SK-N-SH (cell line): ENCODE results near the gene NFIA. TPM values are rescaled to one million over a fixed set of nuclear protein-coding genes. Genes with fewer than 3 reads are reported as not detected.

Experiments used
- CTCF ChIA-PET: fragments of 300-600, 350-600 bp; formaldehyde crosslinking; extraction: SDS; loops from one replicate; lab custom pipeline; 2021; lab: Yijun Ruan, JAX
- POLR2A ChIA-PET: fragments of 350-600 bp; sonication (Branson Sonifier 250); formaldehyde crosslinking; extraction: SDS; loops from one replicate; lab custom pipeline; 2020; ENCODE audit warnings: antibody characterized with exemption, inconsistent platforms; lab: Yijun Ruan, JAX
- DNase-seq: peaks from one replicate; pipeline ENCODE4 v3.0.0; 2012
- H2AFZ ChIP-seq: fragments of 200-600 bp; sonication (generic); 2 replicates; pipeline ENCODE4 v1.8.1; 2016; ENCODE audit warnings: antibody characterized with exemption, mild to moderate bottlenecking, low read depth
- H3F3A ChIP-seq: fragments of 200-600 bp; sonication (generic); replicated peaks from 2 replicates; pipeline ENCODE3; 2016; ENCODE audit warnings: antibody characterized with exemption, mild to moderate bottlenecking; ENCODE audit not compliant: insufficient read depth
- H3K27ac ChIP-seq, 2 experiments: fragments of 200-500 bp in 1 of 2; fragments of 200-600 bp in 1 of 2; sonication (Bioruptor generic) in 1 of 2; sonication (generic), shearing (Covaris generic) in 1 of 2; 2 replicates each; pipeline versions ENCODE4 v1.5.1 to v1.6.1; 2014 to 2016; ENCODE audit warnings: low read depth in 2 of 2, inconsistent platforms in 1 of 2, low read length in 1 of 2, mild to moderate bottlenecking in 1 of 2, mixed read lengths in 1 of 2
- H3K27me3 ChIP-seq: fragments of 200-600 bp; sonication (generic), shearing (Covaris generic); 2 replicates; pipeline ENCODE4 v1.6.1; 2016; ENCODE audit warnings: mixed run types; ENCODE audit not compliant: insufficient read depth
- H3K36me3 ChIP-seq, 2 experiments: fragments of 200-500 bp in 1 of 2; fragments of 200-600 bp in 1 of 2; sonication (Bioruptor generic) in 1 of 2; sonication (generic) in 1 of 2; replicated peaks in 1 of 2; 2 replicates each; pipeline versions ENCODE3 to v1.5.1; 2014 to 2016; ENCODE audit warnings: low read length in 1 of 2, mild to moderate bottlenecking in 1 of 2; ENCODE audit not compliant: insufficient read depth in 2 of 2, control insufficient read depth in 1 of 2
- H3K4me1 ChIP-seq, 2 experiments: fragments of 200-500 bp in 1 of 2; fragments of 200-600 bp in 1 of 2; sonication (Bioruptor generic) in 1 of 2; sonication (generic), shearing (Covaris generic) in 1 of 2; 2 replicates each; pipeline versions ENCODE4 v1.5.1 to v1.6.1; 2014 to 2016; ENCODE audit warnings: low read depth in 1 of 2, low read length in 1 of 2, mixed run types in 1 of 2; ENCODE audit not compliant: insufficient read depth in 2 of 2, control insufficient read depth in 1 of 2
- H3K4me2 ChIP-seq: fragments of 200-600 bp; sonication (generic), shearing (Covaris generic); 2 replicates; pipeline ENCODE4 v1.6.1; 2017; ENCODE audit warnings: mixed run types
- H3K4me3 ChIP-seq, 2 experiments: fragments of 200-500 bp in 1 of 2; fragments of 200-600 bp in 1 of 2; sonication (Bioruptor generic) in 1 of 2; sonication (generic), shearing (Covaris generic) in 1 of 2; 2 replicates each; pipeline versions ENCODE4 v1.5.1 to v1.8.1; 2014 to 2016; ENCODE audit warnings: low read depth in 2 of 2, inconsistent platforms in 1 of 2, low read length in 1 of 2, mild to moderate bottlenecking in 1 of 2, mixed read lengths in 1 of 2, moderate library complexity in 1 of 2
- H3K79me2 ChIP-seq: fragments of 200-600 bp; sonication (generic); 2 replicates; pipeline ENCODE4 v1.8.1; 2017; ENCODE audit warnings: mild to moderate bottlenecking; ENCODE audit not compliant: insufficient read depth
- H3K9ac ChIP-seq: fragments of 200-600 bp; sonication (generic); 2 replicates; pipeline ENCODE4 v1.6.1; 2017; ENCODE audit warnings: mixed run types
- H3K9me2 ChIP-seq: fragments of 200-600 bp; sonication (generic); 2 replicates; pipeline ENCODE4 v1.6.1; 2017; ENCODE audit warnings: mixed run types
- H3K9me3 ChIP-seq: fragments of 200-600 bp; sonication (generic); 2 replicates; pipeline ENCODE4 v1.6.1; 2017; ENCODE audit warnings: mixed run types, mild to moderate bottlenecking, moderate library complexity
- H4K20me1 ChIP-seq: fragments of 200-600 bp; sonication (generic); 2 replicates; pipeline ENCODE4 v1.6.1; 2017; ENCODE audit warnings: mild to moderate bottlenecking, mixed run types; ENCODE audit not compliant: insufficient read depth
- CHD2 ChIP-seq: fragments of 150-350 bp; IDR thresholded peaks from 2 replicates; pipeline ENCODE4 v1.6.1; 2018; ENCODE audit warnings: low read length; ENCODE audit not compliant: partially characterized antibody
- EZH2phosphoT487 ChIP-seq: fragments of 200-600 bp; sonication (generic); IDR thresholded peaks from 2 replicates; pipeline ENCODE4 v1.6.1; 2017; ENCODE audit warnings: low read depth, mixed run types, mild to moderate bottlenecking, antibody characterized with exemption, moderate library complexity, borderline replicate concordance
- MAX ChIP-seq: IDR thresholded peaks from 2 replicates; pipeline ENCODE4 v1.4.0; 2012; ENCODE audit warnings: low read depth
- MEF2A ChIP-seq: IDR thresholded peaks from 2 replicates; pipeline ENCODE4 v1.4.0; 2012; ENCODE audit warnings: low read depth, borderline replicate concordance
- TCF12 ChIP-seq: IDR thresholded peaks from 2 replicates; pipeline ENCODE4 v1.4.0; 2012
- USF1 ChIP-seq: IDR thresholded peaks from 2 replicates; pipeline ENCODE4 v1.4.0; 2012; ENCODE audit warnings: low read depth, borderline replicate concordance
- USF2 ChIP-seq: fragments of 150-350 bp; IDR thresholded peaks from 2 replicates; pipeline ENCODE4 v1.6.1; 2017; ENCODE audit warnings: antibody characterized with exemption, low read length, low read depth, borderline replicate concordance
- ZBTB33 ChIP-seq: IDR thresholded peaks from 2 replicates; pipeline ENCODE4 v1.4.0; 2012; ENCODE audit warnings: low read depth, borderline replicate concordance
- WGBS: methylation state at CpG from one replicate; pipeline ENCODE4 v1.1.6; 2017; ENCODE audit warnings: low lambda C conversion rate; 5-methylcytosine and 5-hydroxymethylcytosine counted together
- polyA plus RNA-seq, 3 experiments: library from polyadenylated mRNA; depleted of rRNA; stranded (reverse); fragments of >200 nt; gene quantifications; 2 replicates each; pipeline ENCODE4 v1.2.3, GENCODE V29; 2012

Gene NFIA
- polyA plus RNA-seq, 1 of the 3 experiments (the other 2 are of a cell fraction), result 3.3 TPM

GRCh38 chr1:61400997-61401396, 318.6 kb downstream of the NFIA start (continued):
- no peak for TF ChIP-seq USF2
- no peak for TF ChIP-seq MEF2A
- TF ChIP-seq MAX, result no peak
- TF ChIP-seq USF1, result no peak
- TF ChIP-seq EZH2phosphoT487, result no peak
- TF ChIP-seq CHD2, result no peak
- TF ChIP-seq, all 33 proteins: peak for 0

GRCh38 chr1:61403679-61404596, 321.6 kb downstream of the NFIA start:
- H4K20me1 ChIP-seq, result no peaks in the 10 kb centered on the region
- no peak overlapping the region for H3K4me2 ChIP-seq
- CTCF ChIA-PET, result interaction anchor here (1.3 kb wide), 1 partner anchor 354 kb away, joined by 3 read pairs; no protein-coding TSS in a partner anchor
- DNase-seq, result no peak
- H3K36me3 ChIP-seq, result peaks cover 0 to 22% of the 10 kb centered on the region in 2 experiments
- no peak overlapping the region for H3K4me3 ChIP-seq
- H3K9me3 ChIP-seq, result no peaks in the 10 kb centered on the region
- POLR2A ChIA-PET, result no interaction called here
- TF ChIP-seq ZBTB33 (no peak), TCF12 (no peak)
- H3K9me2 ChIP-seq, result no peaks in the 10 kb centered on the region
- peaks cover 0 to 3% of the 10 kb centered on the region in 2 experiments; a peak in 1 of 4 replicates for H3K4me1 ChIP-seq
- no peak overlapping the region for H2AFZ ChIP-seq
- H3K79me2 ChIP-seq, result no peaks in the 10 kb centered on the region
- no peak overlapping the region for H3K27ac ChIP-seq
- H3K9ac ChIP-seq, result no peak overlapping the region
- H3F3A ChIP-seq, result no peaks in the 10 kb centered on the region
- H3K27me3 ChIP-seq, result no peaks in the 10 kb centered on the region
- WGBS, result 94% methylated on average over 12 of the region's 12 CpGs
